Neural cell (in vitro differentiated cells): Measurements from ENCODE around the gene B2M. TPM values are rescaled to one million over a fixed set of nuclear protein-coding genes. Genes with fewer than 3 reads are reported as not detected.

ENCODE experiments used
- H2AFZ ChIP-seq: fragments of 200-600, 300-800 bp; sonication (generic), shearing (Covaris generic); 2 replicates; pipeline ENCODE4 v1.6.0; 2014; ENCODE audit warnings: low read depth, mild to moderate bottlenecking, antibody characterized with exemption, low read length, moderate library complexity
- H3F3A ChIP-seq: fragments of 200-600 bp; shearing (Covaris generic); 2 replicates; pipeline ENCODE4 v1.6.1; 2016; ENCODE audit warnings: mild to moderate bottlenecking, moderate library complexity, mixed read lengths, antibody characterized with exemption, low read length; ENCODE audit not compliant: insufficient read depth, poor library complexity, severe bottlenecking
- H3K27ac ChIP-seq: fragments of 200-600, 300-800 bp; sonication (generic), shearing (Covaris generic); 2 replicates; pipeline ENCODE4 v1.5.1; 2014; ENCODE audit warnings: mild to moderate bottlenecking, low read length, moderate library complexity
- H3K27me3 ChIP-seq: fragments of 300-800, 200-600 bp; sonication (generic), shearing (Covaris generic); 2 replicates; pipeline ENCODE4 v1.6.0; 2014; ENCODE audit warnings: mild to moderate bottlenecking, low read depth, low read length, moderate library complexity; ENCODE audit not compliant: insufficient read depth
- H3K36me3 ChIP-seq: fragments of 300-800, 200-600 bp; sonication (generic), shearing (Covaris generic); 2 replicates; pipeline ENCODE4 v1.5.1; 2014; ENCODE audit warnings: mild to moderate bottlenecking, antibody characterized with exemption, low read length, moderate library complexity; ENCODE audit not compliant: insufficient read depth
- H3K4me2 ChIP-seq: fragments of 300-800, 200-600 bp; sonication (generic), shearing (Covaris generic); 2 replicates; pipeline ENCODE4 v1.6.0; 2014; ENCODE audit warnings: mild to moderate bottlenecking, low read length
- H3K4me3 ChIP-seq: fragments of 300-800, 200-600 bp; sonication (generic), shearing (Covaris generic); 2 replicates; pipeline ENCODE4 v1.5.1; 2014; ENCODE audit warnings: mild to moderate bottlenecking, low read length, moderate library complexity
- H3K79me2 ChIP-seq: fragments of 200-600 bp; shearing (Covaris generic); replicated peaks from 2 replicates; pipeline ENCODE4 v1.6.0; 2014; ENCODE audit warnings: mild to moderate bottlenecking, low read length, moderate library complexity; ENCODE audit not compliant: insufficient read depth
- H3K9ac ChIP-seq: fragments of 300-800, 200-600 bp; sonication (generic), shearing (Covaris generic); 2 replicates; pipeline ENCODE4 v1.6.1; 2016; ENCODE audit warnings: mild to moderate bottlenecking, low read length, mixed read lengths
- H3K9me2 ChIP-seq: fragments of 200-600 bp; shearing (Covaris generic); 2 replicates; pipeline ENCODE4 v1.6.1; 2016; ENCODE audit warnings: mild to moderate bottlenecking, low read length, mixed read lengths; ENCODE audit not compliant: insufficient read depth
- H3K9me3 ChIP-seq: fragments of 200-600, 300-800 bp; sonication (generic), shearing (Covaris generic); 2 replicates; pipeline ENCODE4 v1.6.1; 2016; ENCODE audit warnings: mild to moderate bottlenecking, mixed run types, low read length, moderate library complexity, mixed read lengths
- H4K20me1 ChIP-seq: fragments of 200-600 bp; shearing (Covaris generic); 2 replicates; pipeline ENCODE4 v1.6.1; 2016; ENCODE audit warnings: mild to moderate bottlenecking, mixed run types; ENCODE audit not compliant: insufficient read depth
- EP300 ChIP-seq: fragments of 450-650 bp; conservative IDR thresholded peaks from 2 replicates; pipeline ENCODE4 v1.6.1; 2014; ENCODE audit warnings: antibody characterized with exemption, mild to moderate bottlenecking, moderate library complexity; ENCODE audit not compliant: poor library complexity, severe bottlenecking
- EZH2 ChIP-seq: fragments of 200-600, 300-800 bp; shearing (Covaris generic), sonication (generic); IDR thresholded peaks from 2 replicates; pipeline ENCODE4 v1.6.1; 2014; ENCODE audit warnings: antibody characterized with exemption, low read length, borderline replicate concordance, mild to moderate bottlenecking; ENCODE audit not compliant: insufficient read depth, poor library complexity, severe bottlenecking
- MXI1 ChIP-seq: fragments of 450-650 bp; conservative IDR thresholded peaks from 2 replicates; pipeline ENCODE4 v1.6.1; 2014; ENCODE audit warnings: antibody characterized with exemption, mild to moderate bottlenecking; ENCODE audit not compliant: poor library complexity, severe bottlenecking
- POLR2AphosphoS5 ChIP-seq: IDR thresholded peaks from 2 replicates; pipeline ENCODE4 v1.6.1; 2012
- RAD21 ChIP-seq: fragments of 450-650 bp; conservative IDR thresholded peaks from 2 replicates; pipeline ENCODE4 v1.6.1; 2014; ENCODE audit warnings: antibody characterized with exemption, mild to moderate bottlenecking, moderate library complexity
- SMC3 ChIP-seq: fragments of 450-650 bp; conservative IDR thresholded peaks from 2 replicates; pipeline ENCODE4 v1.6.1; 2014; ENCODE audit warnings: antibody characterized with exemption, mild to moderate bottlenecking, moderate library complexity; ENCODE audit not compliant: poor library complexity
- TAF1 ChIP-seq: IDR thresholded peaks from 2 replicates; pipeline ENCODE4 v1.6.1; 2012; ENCODE audit warnings: low read depth
- polyA plus RNA-seq: library from polyadenylated mRNA; depleted of rRNA; stranded (reverse); fragments of >200 nt; gene quantifications from 2 replicates; pipeline ENCODE4 v1.2.3, GENCODE V29; 2014
- TF ChIP-seq, protein P1 (sequence below): IDR thresholded peaks from 2 replicates; pipeline ENCODE4 v1.6.1; 2012; ENCODE audit warnings: borderline replicate concordance
- TF ChIP-seq, protein P2 (sequence below): fragments of 450-650 bp; IDR thresholded peaks from 2 replicates; pipeline ENCODE4 v1.5.1; 2014; ENCODE audit warnings: antibody characterized with exemption, mild to moderate bottlenecking, moderate library complexity; ENCODE audit not compliant: poor library complexity, severe bottlenecking

The B2M gene
- polyA plus RNA-seq, 1 donor from 2014 or later = 15.6 TPM

DNA sequence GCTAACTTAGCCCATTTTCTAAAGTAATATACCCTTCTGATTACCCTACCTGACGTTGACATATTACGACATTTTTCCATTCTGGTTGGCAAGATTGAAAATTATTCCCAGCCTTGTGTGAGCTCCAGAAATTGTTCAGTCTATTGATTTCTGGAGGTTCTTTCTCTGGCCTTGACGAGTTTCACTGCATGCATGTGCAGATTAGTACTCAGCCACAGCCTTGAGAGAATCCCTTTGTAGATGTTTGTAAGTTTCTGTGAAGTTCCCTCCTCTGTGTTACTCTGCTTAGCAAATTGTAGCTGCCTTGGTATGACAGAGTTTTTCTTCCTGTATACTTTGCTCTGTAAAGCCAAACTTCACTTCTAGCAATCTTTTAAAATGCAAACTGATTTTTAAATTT lies 52.5 kb downstream of the B2M start:
- H3K27ac ChIP-seq = no peak overlapping the region
- H3K9me3 ChIP-seq = no peaks in the 10 kb centered on the region
- H3K9ac ChIP-seq = no peak overlapping the region
- H3K9me2 ChIP-seq = no peaks in the 10 kb centered on the region
- H3K4me2 ChIP-seq = no peak overlapping the region
- no peaks in the 10 kb centered on the region for H3K36me3 ChIP-seq
- H3K4me3 ChIP-seq = no peak overlapping the region
- H3K79me2 ChIP-seq = no peaks in the 10 kb centered on the region
- no peaks in the 10 kb centered on the region for H3K27me3 ChIP-seq
- no peak overlapping the region for H2AFZ ChIP-seq
- H4K20me1 ChIP-seq = no peaks in the 10 kb centered on the region
- no peaks in the 10 kb centered on the region for H3F3A ChIP-seq
- TF ChIP-seq, protein P1, sequence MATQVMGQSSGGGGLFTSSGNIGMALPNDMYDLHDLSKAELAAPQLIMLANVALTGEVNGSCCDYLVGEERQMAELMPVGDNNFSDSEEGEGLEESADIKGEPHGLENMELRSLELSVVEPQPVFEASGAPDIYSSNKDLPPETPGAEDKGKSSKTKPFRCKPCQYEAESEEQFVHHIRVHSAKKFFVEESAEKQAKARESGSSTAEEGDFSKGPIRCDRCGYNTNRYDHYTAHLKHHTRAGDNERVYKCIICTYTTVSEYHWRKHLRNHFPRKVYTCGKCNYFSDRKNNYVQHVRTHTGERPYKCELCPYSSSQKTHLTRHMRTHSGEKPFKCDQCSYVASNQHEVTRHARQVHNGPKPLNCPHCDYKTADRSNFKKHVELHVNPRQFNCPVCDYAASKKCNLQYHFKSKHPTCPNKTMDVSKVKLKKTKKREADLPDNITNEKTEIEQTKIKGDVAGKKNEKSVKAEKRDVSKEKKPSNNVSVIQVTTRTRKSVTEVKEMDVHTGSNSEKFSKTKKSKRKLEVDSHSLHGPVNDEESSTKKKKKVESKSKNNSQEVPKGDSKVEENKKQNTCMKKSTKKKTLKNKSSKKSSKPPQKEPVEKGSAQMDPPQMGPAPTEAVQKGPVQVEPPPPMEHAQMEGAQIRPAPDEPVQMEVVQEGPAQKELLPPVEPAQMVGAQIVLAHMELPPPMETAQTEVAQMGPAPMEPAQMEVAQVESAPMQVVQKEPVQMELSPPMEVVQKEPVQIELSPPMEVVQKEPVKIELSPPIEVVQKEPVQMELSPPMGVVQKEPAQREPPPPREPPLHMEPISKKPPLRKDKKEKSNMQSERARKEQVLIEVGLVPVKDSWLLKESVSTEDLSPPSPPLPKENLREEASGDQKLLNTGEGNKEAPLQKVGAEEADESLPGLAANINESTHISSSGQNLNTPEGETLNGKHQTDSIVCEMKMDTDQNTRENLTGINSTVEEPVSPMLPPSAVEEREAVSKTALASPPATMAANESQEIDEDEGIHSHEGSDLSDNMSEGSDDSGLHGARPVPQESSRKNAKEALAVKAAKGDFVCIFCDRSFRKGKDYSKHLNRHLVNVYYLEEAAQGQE = no peak
- TF ChIP-seq SMC3 (no peak), EZH2 (no peak), POLR2AphosphoS5 (no peak), RAD21 (no peak), EP300 (no peak), MXI1 (no peak), TAF1 (no peak)
- TF ChIP-seq, protein P2, sequence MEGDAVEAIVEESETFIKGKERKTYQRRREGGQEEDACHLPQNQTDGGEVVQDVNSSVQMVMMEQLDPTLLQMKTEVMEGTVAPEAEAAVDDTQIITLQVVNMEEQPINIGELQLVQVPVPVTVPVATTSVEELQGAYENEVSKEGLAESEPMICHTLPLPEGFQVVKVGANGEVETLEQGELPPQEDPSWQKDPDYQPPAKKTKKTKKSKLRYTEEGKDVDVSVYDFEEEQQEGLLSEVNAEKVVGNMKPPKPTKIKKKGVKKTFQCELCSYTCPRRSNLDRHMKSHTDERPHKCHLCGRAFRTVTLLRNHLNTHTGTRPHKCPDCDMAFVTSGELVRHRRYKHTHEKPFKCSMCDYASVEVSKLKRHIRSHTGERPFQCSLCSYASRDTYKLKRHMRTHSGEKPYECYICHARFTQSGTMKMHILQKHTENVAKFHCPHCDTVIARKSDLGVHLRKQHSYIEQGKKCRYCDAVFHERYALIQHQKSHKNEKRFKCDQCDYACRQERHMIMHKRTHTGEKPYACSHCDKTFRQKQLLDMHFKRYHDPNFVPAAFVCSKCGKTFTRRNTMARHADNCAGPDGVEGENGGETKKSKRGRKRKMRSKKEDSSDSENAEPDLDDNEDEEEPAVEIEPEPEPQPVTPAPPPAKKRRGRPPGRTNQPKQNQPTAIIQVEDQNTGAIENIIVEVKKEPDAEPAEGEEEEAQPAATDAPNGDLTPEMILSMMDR = no peak

DNA sequence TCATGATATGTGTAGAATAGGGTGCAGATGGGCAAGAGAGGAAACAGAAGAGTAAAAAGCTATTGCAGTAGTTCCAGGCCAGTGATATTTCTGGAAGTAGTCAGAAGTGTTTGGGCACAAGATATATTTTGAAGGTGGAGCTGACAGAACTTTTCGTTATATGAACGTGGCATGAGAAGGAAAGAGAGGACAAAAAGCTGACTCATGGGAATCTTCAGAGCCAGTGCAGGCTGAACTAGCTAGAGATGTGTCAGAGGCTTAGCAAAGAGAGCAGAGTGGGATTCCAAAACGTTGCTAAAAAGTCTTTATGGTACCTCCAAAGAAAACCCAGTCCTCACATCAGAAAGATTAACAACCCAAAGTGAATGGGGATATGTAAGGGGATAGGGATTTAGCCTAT lies 53.7 kb downstream of the B2M start:
- Histone ChIP-seq H3K9me2 (no peaks in the 10 kb centered on the region), H3K9me3 (no peaks in the 10 kb centered on the region), H4K20me1 (no peaks in the 10 kb centered on the region), H3K4me2 (no peak overlapping the region), H3K27ac (no peak overlapping the region), H3K9ac (no peak overlapping the region), H3F3A (no peaks in the 10 kb centered on the region), H3K79me2 (no peaks in the 10 kb centered on the region), H2AFZ (no peak overlapping the region), H3K36me3 (no peaks in the 10 kb centered on the region), H3K27me3 (no peaks in the 10 kb centered on the region), H3K4me3 (no peak overlapping the region)
- no peak for TF ChIP-seq POLR2AphosphoS5
- TF ChIP-seq, protein P1 = no peak
- TF ChIP-seq MXI1 = no peak
- TF ChIP-seq, protein P2 = no peak
- no peak for TF ChIP-seq EP300
- TF ChIP-seq EZH2 = no peak
- no peak for TF ChIP-seq TAF1
- no peak for TF ChIP-seq RAD21
- TF ChIP-seq SMC3 = no peak
